ENCODE results near the gene WDR36.
A peak's percentile ranks its signal among the peaks of the same experiment; 100 is the strongest.
"Not testable (repeated sequence)": the region's sequence is repeated elsewhere in the genome, so short reads cannot be mapped to it uniquely, and the experiment has no call there.

Gene WDR36

DNA sequence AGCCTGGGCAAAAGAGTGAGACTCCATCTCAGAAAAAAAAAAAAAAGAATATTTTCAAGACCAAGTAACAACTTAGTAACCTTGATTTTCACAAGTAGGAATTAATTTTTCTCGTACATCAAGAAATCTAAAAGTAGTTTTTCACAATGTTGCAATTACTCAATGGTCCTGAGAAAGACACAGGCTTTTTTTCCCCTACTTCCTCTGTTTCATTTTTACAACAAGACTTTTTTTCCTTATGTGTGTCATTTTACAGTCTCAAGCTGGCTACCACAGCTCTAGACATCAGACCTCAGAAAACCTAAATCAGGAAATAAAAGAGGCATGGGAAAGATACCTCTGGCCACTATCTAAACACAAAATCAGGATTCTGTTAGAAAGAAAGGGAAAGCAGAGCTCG lies 45.9 kb downstream of the WDR36 start:
- DNase-seq (ENCODE audit: low spot score) = no peak

GRCh38 chr5:111141471-111141870 lies 49.3 kb downstream of the WDR36 start:
- not testable (repeated sequence) for DNase-seq (ENCODE audit: low spot score)

DNA sequence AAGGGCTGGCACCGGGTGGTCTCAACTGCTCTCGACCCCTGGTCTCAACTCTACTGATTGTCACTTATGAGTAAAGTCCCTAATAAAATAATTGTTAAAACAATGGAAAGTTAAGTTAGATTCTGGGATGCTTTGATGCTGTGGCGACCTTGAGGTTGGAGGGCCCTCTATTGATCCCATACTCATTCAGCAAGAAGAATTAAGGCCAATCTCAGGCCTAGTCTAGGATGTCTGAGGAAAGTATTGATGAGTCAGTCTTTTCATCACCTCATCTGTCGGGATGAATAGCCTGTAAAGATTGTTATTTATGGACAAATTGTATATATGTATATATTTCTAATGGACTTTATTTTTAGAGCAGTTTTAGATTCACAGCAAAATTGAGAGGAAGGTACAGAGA lies 50.8 kb downstream of the WDR36 start:
- DNase-seq (ENCODE audit: low spot score) = no peak

- DNase-seq (ENCODE audit: low spot score) = no peak
Observed at GRCh38 chr5:111143910-111144309, 51.8 kb downstream of the WDR36 start.

DNA sequence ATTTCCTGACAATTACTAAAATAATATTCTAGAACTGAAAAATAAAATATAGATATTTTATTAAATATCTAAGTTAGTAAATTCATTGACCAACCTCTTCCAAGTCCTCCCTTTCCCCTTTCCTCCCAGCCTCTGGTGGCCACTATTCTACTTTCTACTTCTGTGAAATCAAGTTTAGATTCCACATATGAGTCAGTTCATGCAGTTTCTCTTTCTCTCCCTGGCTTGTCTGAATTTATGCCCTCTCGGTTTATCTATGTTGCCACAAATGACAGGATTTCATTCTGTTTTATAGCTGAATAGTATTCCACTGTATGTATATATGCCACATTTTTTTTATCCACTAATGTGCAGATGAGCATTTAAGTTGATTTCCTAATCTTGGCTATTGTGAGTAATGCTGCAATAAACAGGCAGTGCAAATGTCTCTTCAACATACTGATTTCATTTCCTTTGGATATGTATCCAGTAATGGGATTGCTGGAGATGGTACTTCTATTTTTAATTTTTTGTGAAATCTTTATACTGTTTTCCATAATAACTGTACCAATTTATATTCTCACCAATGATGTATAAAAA lies 52.3 kb downstream of the WDR36 start:
- DNase-seq (ENCODE audit: low spot score) = no peak

GRCh38 chr5:111146053-111146452 lies 53.9 kb downstream of the WDR36 start:
- no peak for DNase-seq (ENCODE audit: low spot score)

GRCh38 chr5:111147502-111147901 lies 55.4 kb downstream of the WDR36 start:
- DNase-seq (ENCODE audit: low spot score) = no peak

DNA sequence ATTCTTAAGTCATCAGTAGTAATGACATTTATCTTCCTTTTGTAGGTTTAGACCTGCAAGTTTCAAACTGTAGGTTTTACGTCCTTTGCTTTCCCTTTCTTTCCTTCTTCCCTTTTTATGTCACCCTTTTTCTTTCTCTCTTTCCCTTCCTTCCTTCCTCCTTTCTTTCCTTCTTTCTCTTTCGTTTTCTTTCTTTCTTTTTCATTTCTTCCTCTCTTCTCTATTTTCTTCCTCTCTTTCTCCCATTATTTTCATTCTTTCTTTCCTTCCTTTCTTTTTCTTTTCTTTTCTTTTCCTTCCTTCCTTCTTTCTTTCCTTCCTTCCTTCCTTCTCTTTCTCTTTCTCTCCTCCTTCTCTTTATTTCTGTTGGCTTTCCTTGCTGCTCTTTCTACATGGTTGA lies 59.9 kb downstream of the WDR36 start:
- DNase-seq (ENCODE audit: low spot score) = no peak

- DNase-seq (ENCODE audit: low spot score) = no peak
Observed at GRCh38 chr5:111153483-111153882, 61.3 kb downstream of the WDR36 start.

- no peak for DNase-seq (ENCODE audit: low spot score)
Observed at GRCh38 chr5:111153945-111154344, 61.8 kb downstream of the WDR36 start.

- peak; percentile 15 for DNase-seq (ENCODE audit: low spot score)
Observed at GRCh38 chr5:111158105-111158744, 66.1 kb downstream of the WDR36 start.

- no peak for DNase-seq (ENCODE audit: low spot score)
Observed at GRCh38 chr5:111159845-111160244, 67.7 kb downstream of the WDR36 start.

- DNase-seq (ENCODE audit: low spot score) = no peak
Observed at GRCh38 chr5:111163000-111163399, 70.9 kb downstream of the WDR36 start.

DNA sequence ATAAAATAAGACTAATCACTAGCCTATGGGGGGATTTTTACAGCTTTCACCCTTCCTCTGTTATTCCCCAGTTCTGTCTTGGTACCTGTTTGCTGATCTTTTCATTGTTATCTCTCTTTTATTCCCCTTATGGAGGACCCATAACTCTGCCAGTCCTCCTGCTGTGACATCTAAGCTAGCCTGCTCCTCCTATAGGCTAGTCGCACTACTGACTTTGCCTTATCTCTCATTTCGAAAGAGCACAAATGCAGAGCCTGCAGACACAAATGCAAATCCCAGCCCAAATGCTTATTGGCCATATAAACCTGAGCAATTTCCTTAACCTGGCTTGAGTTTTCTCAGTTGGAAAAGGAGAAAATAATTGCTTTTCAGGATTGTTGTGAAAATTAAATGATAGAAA lies 72.9 kb downstream of the WDR36 start:
- DNase-seq (ENCODE audit: low spot score) = no peak

GRCh38 chr5:111167551-111167950 lies 75.4 kb downstream of the WDR36 start:
- DNase-seq (ENCODE audit: low spot score) = no peak

DNA sequence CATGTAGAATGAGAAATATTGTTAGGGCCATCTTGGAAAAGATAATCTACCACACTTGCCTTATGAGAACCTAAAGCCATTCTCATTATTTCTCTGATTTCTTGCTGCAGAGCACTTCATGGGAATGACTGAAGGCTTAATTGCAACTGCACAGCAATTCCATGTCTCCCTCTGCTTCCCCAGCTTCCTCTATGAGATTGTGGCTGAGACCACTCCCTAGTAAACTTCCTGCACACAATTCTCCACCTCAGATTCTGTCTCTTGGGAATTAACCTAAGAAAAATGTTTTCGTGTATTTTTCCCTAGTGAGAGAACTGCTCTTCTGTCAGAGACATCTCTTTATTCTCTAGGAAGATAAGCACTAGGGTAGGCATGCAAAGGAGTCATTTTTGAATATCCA lies 76.5 kb downstream of the WDR36 start:
- DNase-seq (ENCODE audit: low spot score) = no peak

GRCh38 chr5:111169269-111169668 lies 77.1 kb downstream of the WDR36 start:
- no peak for DNase-seq (ENCODE audit: low spot score)

DNA sequence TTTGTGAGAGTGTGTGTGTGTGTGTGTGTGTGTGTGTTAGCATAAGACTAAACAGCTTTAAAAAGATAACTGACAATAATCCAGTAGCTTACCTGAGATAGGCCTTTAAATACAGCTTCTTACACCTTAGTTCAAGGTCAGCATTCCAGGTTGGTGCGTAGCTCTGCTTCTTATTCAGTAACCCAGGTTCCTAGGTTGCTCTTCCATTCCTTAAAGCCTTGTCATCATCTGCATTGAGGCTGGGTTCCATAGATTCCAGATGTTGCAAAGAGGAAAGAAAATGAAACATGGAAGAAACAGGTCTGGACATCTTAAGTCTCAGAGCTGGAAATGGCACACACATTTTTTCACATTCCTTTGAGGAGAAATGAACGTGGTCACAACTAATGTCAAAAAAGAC lies 78.1 kb downstream of the WDR36 start:
- no peak for DNase-seq (ENCODE audit: low spot score)

- DNase-seq (ENCODE audit: low spot score) = no peak
Observed at GRCh38 chr5:111172504-111172903, 80.4 kb downstream of the WDR36 start.

DNA sequence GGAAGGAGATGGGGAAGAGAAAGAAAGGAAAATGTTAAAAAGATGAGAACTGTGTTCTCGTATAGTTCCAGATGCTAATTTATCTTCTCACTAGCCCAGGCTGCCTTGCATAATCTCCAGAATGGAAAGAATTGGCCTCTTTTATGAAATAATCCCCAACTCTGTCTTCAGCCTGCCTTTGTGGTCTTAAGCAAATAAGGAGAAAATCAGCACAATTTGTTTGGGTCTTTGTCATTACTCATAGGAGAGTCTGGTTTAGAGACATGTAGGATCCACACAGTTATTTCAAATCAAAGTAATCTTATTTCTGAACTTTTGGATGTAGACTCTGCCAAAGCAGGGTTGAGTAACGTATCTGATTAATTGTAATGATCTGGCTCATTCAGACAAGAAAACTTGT lies 81.3 kb downstream of the WDR36 start:
- DNase-seq (ENCODE audit: low spot score) = no peak
